Activated CD4-positive, alpha-beta T cell treated with anti-CD3 and anti-CD28 coated beads, Interleukin-2, amount 50 U/mL, for 1 hour (primary cell): ENCODE results near the gene OMP.

Experiments used
- DNase-seq: peaks from one replicate; pipeline ENCODE4 v3.0.0-alpha.2; 2020

Gene OMP

DNA sequence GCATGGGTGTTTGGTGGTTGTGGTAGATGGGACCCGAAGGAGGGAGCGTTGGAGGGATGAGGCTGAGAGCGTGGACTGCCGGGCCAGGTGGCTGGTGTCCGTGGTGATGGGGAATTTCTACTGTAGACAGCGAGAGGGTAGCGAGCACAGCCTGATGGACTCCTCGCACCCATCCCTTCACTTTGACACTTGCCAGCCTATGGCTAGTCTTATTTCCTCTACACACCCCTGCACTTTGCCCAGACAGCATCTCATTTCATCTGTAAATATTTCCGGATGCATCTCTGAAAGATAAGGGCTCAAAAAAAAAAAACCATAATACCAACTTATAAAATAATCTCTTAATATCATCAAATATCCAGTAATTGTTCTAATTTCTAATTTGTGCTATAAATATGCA is 5.8 kb downstream of the OMP start:
- DNase-seq = no peak

DNA sequence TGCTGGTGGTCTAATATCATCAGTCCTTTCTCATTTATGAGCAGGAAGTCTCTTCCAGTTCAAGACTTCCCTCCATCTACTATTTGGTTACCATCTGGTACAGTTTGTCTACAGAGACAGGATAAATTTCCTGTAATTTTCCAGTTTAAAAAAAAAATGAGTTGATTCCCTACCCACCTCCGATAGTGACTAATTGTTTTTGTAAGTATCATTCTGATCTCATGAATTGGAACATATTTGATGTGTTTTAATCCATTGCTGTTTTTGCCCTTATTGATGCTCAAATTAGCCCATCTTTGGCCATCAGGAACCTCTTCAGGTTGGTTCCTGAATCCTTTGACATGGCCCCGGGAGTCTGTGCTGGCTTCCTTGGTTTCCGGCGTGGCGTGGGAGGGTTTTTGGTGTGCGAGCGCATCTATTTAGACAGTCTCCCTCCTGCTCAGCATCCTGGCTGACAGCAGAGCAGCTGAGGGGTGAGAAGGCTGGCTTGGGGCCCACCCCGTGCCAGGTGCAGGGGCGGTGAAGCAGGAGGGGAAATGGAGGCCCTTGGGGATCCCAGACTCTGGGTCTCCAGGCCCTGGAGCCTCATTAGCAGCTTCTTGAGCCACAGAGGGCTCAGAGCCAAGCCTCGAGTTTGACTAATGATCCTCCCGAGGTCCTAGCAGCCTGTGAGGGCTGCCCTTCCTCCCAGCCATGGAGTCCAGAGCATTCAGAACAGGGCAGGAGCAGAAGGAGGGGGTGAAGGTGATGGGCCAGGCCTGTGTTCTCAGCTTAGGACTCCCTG is 6.8 kb downstream of the OMP start:
- DNase-seq = no peak

- no peak for DNase-seq
Measured at GRCh38 chr11:77110836-77111235, 8.2 kb downstream of the OMP start.

- no peak for DNase-seq
Measured at GRCh38 chr11:77111277-77111676, 8.6 kb downstream of the OMP start.

- no peak for DNase-seq
Measured at GRCh38 chr11:77111946-77112345, 9.3 kb downstream of the OMP start.

- no peak for DNase-seq
Measured at GRCh38 chr11:77112641-77113381, 10.2 kb downstream of the OMP start.

GRCh38 chr11:77113382-77114088 is 10.9 kb downstream of the OMP start:
- DNase-seq = no peak

DNA sequence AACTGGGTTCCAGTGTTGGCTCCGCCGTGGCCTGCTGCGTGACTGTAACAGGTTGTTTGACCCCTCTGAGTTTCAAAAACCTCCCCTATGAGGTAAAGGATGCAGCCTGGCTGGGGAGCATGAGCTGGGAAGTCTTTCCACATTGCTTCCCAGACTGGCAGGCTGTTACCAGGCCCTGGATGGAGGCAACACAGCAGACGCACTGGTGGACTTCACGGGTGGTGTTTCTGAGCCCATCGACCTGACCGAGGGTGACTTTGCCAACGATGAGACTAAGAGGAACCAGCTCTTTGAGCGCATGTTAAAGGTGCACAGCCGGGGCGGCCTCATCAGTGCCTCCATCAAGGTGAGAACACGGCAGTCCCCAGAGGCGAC is 11.4 kb downstream of the OMP start:
- DNase-seq = no peak

- no peak for DNase-seq
Measured at GRCh38 chr11:77115181-77115611, 12.6 kb downstream of the OMP start.

DNA sequence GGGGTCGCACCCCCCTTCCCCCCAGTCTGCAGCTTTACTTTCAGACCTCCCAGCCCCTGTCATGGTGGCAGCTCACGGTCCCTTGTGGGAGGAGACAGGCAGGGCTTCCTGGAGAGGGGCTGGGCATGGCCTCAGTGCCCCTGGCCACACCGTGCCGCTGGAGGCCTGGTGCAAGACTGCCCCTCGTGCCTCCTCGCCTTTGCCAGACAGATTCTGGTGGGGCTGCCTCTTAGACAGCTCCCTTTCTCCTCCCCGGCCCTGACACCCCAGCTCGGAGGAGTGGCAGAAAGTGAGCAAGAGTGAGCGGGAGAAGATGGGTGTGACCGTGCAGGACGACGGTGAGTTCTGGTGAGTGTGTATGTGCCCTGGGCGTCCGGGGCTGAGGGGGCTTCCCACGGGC is 13.3 kb downstream of the OMP start:
- no peak for DNase-seq

- no peak for DNase-seq
Measured at GRCh38 chr11:77117492-77117891, 14.9 kb downstream of the OMP start.

GRCh38 chr11:77118086-77118485 is 15.4 kb downstream of the OMP start:
- no peak for DNase-seq

- no peak for DNase-seq
Measured at GRCh38 chr11:77118971-77119370, 16.3 kb downstream of the OMP start.

DNA sequence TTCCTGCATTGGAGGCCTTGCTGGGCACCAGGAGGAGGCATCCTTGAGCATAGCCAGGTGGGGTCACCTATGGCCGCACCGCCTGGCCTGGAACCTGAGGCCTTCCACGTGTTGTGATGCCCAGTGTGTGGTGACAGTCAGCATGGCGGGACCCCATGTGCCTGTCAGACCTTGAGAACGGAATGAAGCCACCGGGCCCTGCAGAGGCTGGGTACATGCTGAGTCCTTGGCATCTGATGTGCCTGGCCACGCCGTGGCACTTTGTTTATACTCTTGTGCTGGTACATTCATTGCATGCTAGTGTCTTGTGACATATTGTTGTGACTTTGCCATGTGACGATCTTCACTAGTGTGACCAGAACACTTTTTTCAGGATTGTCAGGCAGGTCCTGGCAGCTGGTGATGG is 16.9 kb downstream of the OMP start:
- DNase-seq = no peak

DNA sequence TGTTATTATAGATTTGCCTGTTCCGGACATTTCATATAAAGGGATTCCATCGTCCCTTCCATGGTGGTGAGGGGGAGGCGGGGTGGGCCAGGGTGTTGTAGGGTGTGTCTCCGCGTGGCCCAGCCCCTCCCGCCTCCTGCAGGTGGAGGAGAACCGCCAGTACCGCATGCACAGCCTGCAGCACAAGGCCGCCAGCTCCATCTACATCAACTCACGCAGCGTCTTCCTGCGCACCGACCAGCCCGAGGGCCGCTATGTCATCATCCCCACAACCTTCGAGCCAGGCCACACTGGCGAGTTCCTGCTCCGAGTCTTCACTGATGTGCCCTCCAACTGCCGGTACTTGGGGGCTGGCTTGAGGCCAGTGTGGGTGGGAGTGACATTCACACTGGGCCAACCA is 17.9 kb downstream of the OMP start:
- no peak for DNase-seq

DNA sequence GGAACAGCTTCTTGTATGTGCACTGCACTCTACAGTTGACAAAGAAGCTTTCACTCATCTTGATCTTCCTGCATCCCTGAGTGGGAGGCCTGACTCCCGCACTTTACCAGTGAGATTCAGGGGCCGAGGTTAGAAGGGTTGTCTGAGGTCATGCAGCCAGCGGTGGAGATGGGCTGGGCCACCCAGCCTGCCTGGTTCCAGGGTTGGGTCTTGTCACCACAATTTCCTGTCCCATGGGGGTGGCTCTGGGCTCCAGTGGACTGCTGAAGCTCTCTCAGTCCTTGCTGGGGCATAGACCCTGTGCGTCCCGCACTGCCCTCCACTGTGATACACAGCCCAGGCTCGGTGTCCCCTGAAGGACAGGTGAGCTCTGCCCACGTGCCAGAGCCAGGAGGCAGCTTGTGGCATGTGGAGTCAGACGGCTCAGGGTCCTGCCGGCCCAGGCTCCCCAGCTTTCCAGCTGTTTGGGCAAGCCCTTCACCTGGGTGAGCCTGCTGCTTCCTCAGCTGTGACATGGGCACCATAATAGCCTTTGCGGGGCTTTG is 18.5 kb downstream of the OMP start:
- no peak for DNase-seq

GRCh38 chr11:77121876-77122575 is 19.4 kb downstream of the OMP start:
- no peak for DNase-seq

DNA sequence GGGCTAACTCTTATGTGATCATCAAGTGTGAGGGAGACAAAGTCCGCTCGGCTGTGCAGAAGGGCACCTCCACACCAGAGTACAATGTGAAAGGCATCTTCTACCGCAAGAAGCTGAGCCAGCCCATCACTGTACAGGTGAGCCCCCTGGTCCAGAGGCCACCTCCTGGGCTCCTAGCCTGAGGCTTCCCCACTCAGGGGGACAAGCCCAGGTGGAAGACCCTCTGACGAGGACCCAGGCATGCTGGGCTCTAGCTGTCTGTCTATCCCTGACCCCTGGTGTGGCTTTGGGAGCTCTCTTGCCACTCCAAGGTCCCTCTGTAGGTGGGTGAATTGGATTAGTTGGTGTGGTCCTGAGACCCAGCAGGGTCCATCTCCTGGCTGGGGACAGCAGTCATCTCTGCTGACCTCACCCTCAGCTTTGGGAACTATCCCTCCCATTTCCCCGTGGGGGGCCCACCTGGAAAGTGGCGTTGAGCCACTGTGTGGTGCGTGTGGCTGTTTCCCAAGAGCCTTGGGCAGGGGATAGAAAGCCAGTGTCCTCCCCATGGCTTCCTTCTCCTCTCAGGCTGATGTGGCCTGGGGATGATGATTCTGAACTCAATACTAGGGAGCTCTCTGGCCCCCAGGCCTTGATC is 20.1 kb downstream of the OMP start:
- DNase-seq = no peak

- DNase-seq = no peak
Measured at GRCh38 chr11:77123591-77123990, 21.0 kb downstream of the OMP start.

DNA sequence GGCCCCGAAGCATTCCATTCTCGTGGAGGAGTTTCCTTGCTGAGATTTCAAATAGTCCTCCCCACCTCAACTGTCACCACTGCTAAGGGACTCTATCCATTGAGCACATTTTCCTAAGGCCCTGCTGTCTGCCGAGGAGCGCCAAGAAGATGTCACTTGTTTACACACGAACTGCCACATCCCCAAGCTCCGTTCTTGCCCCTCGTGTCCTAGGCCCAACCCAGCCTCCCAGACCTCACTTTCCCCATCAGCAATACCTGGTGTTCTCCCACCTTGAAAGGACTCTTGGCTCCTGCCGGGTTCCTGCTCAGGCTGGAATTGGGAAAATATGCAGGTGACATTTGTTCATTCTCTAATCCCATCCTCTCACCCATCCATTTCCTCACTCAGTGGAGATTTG is 21.4 kb downstream of the OMP start:
- no peak for DNase-seq

GRCh38 chr11:77124488-77124887 is 21.8 kb downstream of the OMP start:
- no peak for DNase-seq

- no peak for DNase-seq
Measured at GRCh38 chr11:77125191-77125590, 22.6 kb downstream of the OMP start.
